ENCODE data around the gene RBP5.
"Not testable (repeated sequence)": the region's sequence is repeated elsewhere in the genome, so short reads cannot be mapped to it uniquely, and the experiment has no call there.

The RBP5 gene

GRCh38 chr12:7122811-7123769, 5.6 kb downstream of the RBP5 start:
- no peak for DNase-seq (ENCODE audit: low spot score)

- DNase-seq (ENCODE audit: low spot score) = no peak
These were observed 7.4 kb downstream of the RBP5 start for GRCh38 chr12:7121324-7121723.

GRCh38 chr12:7120166-7120565, 8.5 kb downstream of the RBP5 start:
- DNase-seq (ENCODE audit: low spot score) = no peak

GRCh38 chr12:7118881-7119280, 9.8 kb downstream of the RBP5 start:
- DNase-seq (ENCODE audit: low spot score) = no peak

- no peak for DNase-seq (ENCODE audit: low spot score)
These were observed 11.0 kb downstream of the RBP5 start for GRCh38 chr12:7117670-7118069.

- no peak for DNase-seq (ENCODE audit: low spot score)
These were observed 11.8 kb downstream of the RBP5 start for GRCh38 chr12:7116916-7117315.

- no peak for DNase-seq (ENCODE audit: low spot score)
These were observed 12.5 kb downstream of the RBP5 start for GRCh38 chr12:7116196-7116595.

- no peak for DNase-seq (ENCODE audit: low spot score)
These were observed 13.8 kb downstream of the RBP5 start for GRCh38 chr12:7114851-7115250.

GRCh38 chr12:7114008-7114407, 14.7 kb downstream of the RBP5 start:
- no peak for DNase-seq (ENCODE audit: low spot score)

GRCh38 chr12:7113389-7113871, 15.3 kb downstream of the RBP5 start:
- peak; percentile 72 for DNase-seq (ENCODE audit: low spot score)

GRCh38 chr12:7112041-7112440, 16.6 kb downstream of the RBP5 start:
- no peak for DNase-seq (ENCODE audit: low spot score)

- no peak for DNase-seq (ENCODE audit: low spot score)
These were observed 18.0 kb downstream of the RBP5 start for GRCh38 chr12:7110661-7111060.

- DNase-seq (ENCODE audit: low spot score) = no peak
These were observed 19.1 kb downstream of the RBP5 start for GRCh38 chr12:7109572-7109920.

- DNase-seq (ENCODE audit: low spot score) = peak; percentile 82
These were observed 19.7 kb downstream of the RBP5 start, which contains the start of gene C1RL for GRCh38 chr12:7108796-7109571. Gene C1RL (minus strand): TSS chr12:7109214. CDS start chr12:7109180, 34 bp downstream.

- peak; percentile 76 for DNase-seq (ENCODE audit: low spot score)
These were observed 20.5 kb downstream of the RBP5 start for GRCh38 chr12:7108003-7108795.

- DNase-seq (ENCODE audit: low spot score) = no peak
These were observed 21.1 kb downstream of the RBP5 start for GRCh38 chr12:7107636-7108002.

GRCh38 chr12:7107181-7107580, 21.5 kb downstream of the RBP5 start:
- DNase-seq (ENCODE audit: low spot score) = not testable (repeated sequence)

- no peak for DNase-seq (ENCODE audit: low spot score)
These were observed 22.6 kb downstream of the RBP5 start for GRCh38 chr12:7106082-7106481.

GRCh38 chr12:7103837-7104584, 24.7 kb downstream of the RBP5 start:
- no peak for DNase-seq (ENCODE audit: low spot score)

- DNase-seq (ENCODE audit: low spot score) = no peak
These were observed 26.1 kb downstream of the RBP5 start for GRCh38 chr12:7102582-7102981.

- no peak for DNase-seq (ENCODE audit: low spot score)
These were observed 27.0 kb downstream of the RBP5 start for GRCh38 chr12:7101694-7102131.

All from CD4-positive, alpha-beta T cell treated with Interleukin-2 at 100 ng/mL for 4 hours (primary cell).